Measurements from ENCODE around the gene FANCE.

GRCh38 chr6:35485402-35485877 lies 33.3 kb downstream of the FANCE start:
- TF ChIP-seq, protein P1, sequence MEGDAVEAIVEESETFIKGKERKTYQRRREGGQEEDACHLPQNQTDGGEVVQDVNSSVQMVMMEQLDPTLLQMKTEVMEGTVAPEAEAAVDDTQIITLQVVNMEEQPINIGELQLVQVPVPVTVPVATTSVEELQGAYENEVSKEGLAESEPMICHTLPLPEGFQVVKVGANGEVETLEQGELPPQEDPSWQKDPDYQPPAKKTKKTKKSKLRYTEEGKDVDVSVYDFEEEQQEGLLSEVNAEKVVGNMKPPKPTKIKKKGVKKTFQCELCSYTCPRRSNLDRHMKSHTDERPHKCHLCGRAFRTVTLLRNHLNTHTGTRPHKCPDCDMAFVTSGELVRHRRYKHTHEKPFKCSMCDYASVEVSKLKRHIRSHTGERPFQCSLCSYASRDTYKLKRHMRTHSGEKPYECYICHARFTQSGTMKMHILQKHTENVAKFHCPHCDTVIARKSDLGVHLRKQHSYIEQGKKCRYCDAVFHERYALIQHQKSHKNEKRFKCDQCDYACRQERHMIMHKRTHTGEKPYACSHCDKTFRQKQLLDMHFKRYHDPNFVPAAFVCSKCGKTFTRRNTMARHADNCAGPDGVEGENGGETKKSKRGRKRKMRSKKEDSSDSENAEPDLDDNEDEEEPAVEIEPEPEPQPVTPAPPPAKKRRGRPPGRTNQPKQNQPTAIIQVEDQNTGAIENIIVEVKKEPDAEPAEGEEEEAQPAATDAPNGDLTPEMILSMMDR (IDR thresholded peaks at IDR 0.05), result no peak
- no peak for TF ChIP-seq POLR2AphosphoS5 (IDR thresholded peaks at IDR 0.05; ENCODE audit: low read depth, low read length)
- TF ChIP-seq REST (IDR thresholded peaks at IDR 0.05; ENCODE audit: insufficient read depth in 1 of 2, low read depth in 2 of 2, low read length in 1 of 2), result no peak
- TF ChIP-seq SIN3A (IDR thresholded peaks at IDR 0.05; ENCODE audit: borderline replicate concordance, insufficient read depth, low read depth, low read length), result no peak
